ENCODE measurements around the gene DLGAP3. TPM values are rescaled to one million over a fixed set of nuclear protein-coding genes. Genes with fewer than 3 reads are reported as not detected.

The DLGAP3 gene
- total RNA-seq, 2 donors from 2014 or later, result 0.55 to 0.75 TPM

- H3K27ac Mint-ChIP-seq, result no peak overlapping the region
- H3K4me3 Mint-ChIP-seq, result no peak overlapping the region
- peaks cover 6% of the 10 kb centered on the region for H3K4me1 Mint-ChIP-seq
- ATAC-seq, result peak; percentile 57
- DNase-seq, result peak in 1 of 3 donors; percentile 40
- H3K36me3 Mint-ChIP-seq (ENCODE audit: low read depth), result peaks cover 12% of the 10 kb centered on the region
- peaks cover 89% of the 10 kb centered on the region for H3K27me3 Mint-ChIP-seq
- no peaks in the 10 kb centered on the region for H3K9me3 ChIP-seq (ENCODE audit: control insufficient read depth, low read length, poor library complexity, severe bottlenecking)
Observed at GRCh38 chr1:34924759-34925555, 4.5 kb downstream of the DLGAP3 start.

DNA sequence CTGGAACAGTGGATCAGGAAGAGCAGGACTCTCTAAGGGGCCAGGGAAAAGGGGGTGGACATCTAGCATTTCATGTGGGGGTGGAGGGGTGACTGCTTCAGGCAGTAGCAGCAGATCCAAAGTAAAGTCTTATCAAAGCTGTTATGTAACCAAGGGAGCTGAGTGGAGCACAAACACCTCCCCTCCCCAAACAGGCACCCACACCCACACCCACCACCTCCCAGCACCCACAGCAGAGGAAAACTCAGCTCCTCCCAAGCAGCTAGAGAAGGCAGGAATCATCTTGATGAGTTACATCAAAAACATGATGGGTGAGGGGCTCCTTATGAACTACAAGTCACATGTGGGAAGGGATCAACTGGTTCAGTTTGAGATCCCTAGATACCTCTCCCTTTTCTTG is 6.0 kb downstream of the DLGAP3 start:
- no peaks in the 10 kb centered on the region for H3K9me3 ChIP-seq (ENCODE audit: control insufficient read depth, low read length, poor library complexity, severe bottlenecking)
- Mint-ChIP-seq H3K27me3 (peaks cover 93% of the 10 kb centered on the region), H3K4me3 (no peak overlapping the region), H3K4me1 (peaks cover 6% of the 10 kb centered on the region), H3K27ac (no peak overlapping the region), H3K36me3 (ENCODE audit: low read depth) (peaks cover 8% of the 10 kb centered on the region)
- ATAC-seq (no peak), DNase-seq (no peak)

DNA sequence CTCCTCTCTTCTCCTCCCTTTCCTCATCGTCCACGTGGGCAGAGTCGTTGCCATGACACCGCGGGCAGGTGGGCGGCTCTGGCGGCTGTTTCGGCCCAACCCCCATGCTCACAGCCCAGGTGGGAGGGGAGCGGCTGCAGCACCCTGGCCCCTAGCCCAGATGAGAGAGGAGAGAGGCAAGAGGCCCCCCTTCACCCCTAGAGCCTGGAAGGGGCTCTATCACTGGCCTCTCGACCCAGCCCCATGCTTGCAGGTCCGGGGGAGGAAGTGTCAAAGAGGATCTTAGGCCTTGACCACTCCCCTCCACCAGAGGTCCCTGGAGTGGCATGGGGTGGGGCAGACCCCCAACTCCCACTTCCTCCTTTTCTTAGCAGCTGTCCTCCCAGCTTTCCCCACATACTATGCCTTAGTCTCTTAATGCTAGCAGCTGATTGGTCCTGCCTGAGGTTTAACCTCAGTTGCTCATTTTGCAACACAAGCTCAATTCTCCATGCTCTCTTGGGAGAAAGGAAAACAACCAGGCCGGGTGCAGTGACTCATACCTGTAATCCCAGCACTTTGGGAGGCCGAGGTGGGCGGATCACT is 10.4 kb downstream of the DLGAP3 start:
- H3K27me3 Mint-ChIP-seq, result peaks cover 69% of the 10 kb centered on the region
- DNase-seq (no peak), ATAC-seq (no peak)
- no peak overlapping the region for H3K27ac Mint-ChIP-seq
- peaks cover 11% of the 10 kb centered on the region for H3K36me3 Mint-ChIP-seq (ENCODE audit: low read depth)
- H3K4me1 Mint-ChIP-seq, result peaks cover 5% of the 10 kb centered on the region
- H3K4me3 Mint-ChIP-seq, result no peak overlapping the region
- H3K9me3 ChIP-seq (ENCODE audit: control insufficient read depth, low read length, poor library complexity, severe bottlenecking), result no peaks in the 10 kb centered on the region

DNA sequence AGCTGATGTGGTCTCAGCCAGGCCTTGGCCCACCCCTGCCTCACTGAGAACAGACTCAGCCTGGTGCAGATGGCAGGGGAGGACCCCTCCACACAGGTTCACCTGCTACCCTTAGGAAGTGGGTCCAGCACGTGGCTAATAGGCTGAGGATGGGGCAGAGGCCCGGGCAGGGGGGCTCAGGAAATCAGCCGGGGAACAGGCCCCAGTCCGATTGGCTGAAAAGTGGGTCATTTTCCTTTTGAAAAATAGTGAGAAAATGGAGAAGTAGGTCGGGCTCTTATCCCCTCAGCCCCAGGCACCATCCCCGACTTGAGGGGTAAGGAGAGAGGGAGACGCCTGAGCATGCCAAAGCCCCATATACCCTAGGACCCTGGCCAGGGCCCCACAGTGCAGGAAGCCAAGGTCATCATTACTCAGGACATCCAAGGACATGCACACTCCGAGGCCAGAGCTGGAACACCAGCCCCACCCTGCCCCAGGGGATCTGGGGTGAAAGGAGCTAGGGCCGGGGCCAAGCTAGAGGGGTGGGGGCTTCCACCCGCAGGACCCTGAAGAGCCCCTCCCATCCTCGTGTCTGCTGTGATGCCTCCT is 11.0 kb downstream of the DLGAP3 start:
- Mint-ChIP-seq H3K4me3 (no peak overlapping the region), H3K27ac (no peak overlapping the region), H3K4me1 (peaks cover 5% of the 10 kb centered on the region), H3K36me3 (ENCODE audit: low read depth) (peaks cover 11% of the 10 kb centered on the region), H3K27me3 (peaks cover 66% of the 10 kb centered on the region)
- no peaks in the 10 kb centered on the region for H3K9me3 ChIP-seq (ENCODE audit: control insufficient read depth, low read length, poor library complexity, severe bottlenecking)
- ATAC-seq (no peak), DNase-seq (no peak)

DNA sequence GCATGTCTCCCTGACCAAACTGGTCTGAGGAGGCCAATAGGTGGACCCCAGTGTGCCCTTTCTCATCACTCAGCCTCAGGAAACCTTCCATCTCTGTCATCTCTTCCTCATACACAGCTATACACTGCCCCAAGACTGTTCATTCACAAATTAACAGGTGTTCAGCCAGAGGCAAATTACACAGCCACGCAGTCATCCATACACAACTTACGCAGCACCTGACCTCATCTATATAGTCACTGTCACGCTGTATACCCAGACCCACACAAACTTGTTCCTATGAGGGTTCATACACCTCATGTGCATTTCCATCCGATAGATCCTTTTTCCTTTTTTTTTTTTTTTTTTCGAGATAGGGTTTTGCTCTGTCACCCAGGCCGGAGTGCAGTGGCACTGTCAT is 12.4 kb downstream of the DLGAP3 start:
- no peak overlapping the region for H3K27ac Mint-ChIP-seq
- H3K27me3 Mint-ChIP-seq, result peaks cover 57% of the 10 kb centered on the region
- ATAC-seq (no peak), DNase-seq (no peak)
- no peak overlapping the region for H3K4me3 Mint-ChIP-seq
- H3K9me3 ChIP-seq (ENCODE audit: control insufficient read depth, low read length, poor library complexity, severe bottlenecking), result no peaks in the 10 kb centered on the region
- H3K36me3 Mint-ChIP-seq (ENCODE audit: low read depth), result peaks cover 8% of the 10 kb centered on the region
- H3K4me1 Mint-ChIP-seq, result peaks cover 5% of the 10 kb centered on the region

DNA sequence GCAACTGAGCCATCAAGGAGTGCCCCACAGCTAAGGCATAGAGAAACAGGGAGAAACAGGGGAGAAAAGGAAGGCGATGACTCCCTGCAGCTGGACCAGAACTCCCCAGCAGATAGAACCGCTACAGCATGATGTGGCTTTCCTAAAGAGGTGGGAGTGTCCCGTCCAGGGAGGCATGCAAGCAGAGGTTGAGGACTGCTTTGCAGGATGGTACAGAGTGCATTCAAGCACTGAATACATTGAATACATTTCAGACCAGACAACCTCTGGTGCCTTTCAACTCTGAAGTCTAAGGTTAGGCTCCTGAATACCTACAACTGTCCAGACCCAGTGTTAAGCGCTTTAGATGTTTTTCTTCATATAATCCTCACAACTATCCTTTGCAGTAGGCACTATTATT is 13.3 kb downstream of the DLGAP3 start:
- Mint-ChIP-seq H3K36me3 (ENCODE audit: low read depth) (peaks cover 7% of the 10 kb centered on the region), H3K27ac (no peak overlapping the region), H3K4me1 (peaks cover 5% of the 10 kb centered on the region), H3K4me3 (no peak overlapping the region), H3K27me3 (peaks cover 48% of the 10 kb centered on the region)
- DNase-seq (no peak), ATAC-seq (no peak)
- no peaks in the 10 kb centered on the region for H3K9me3 ChIP-seq (ENCODE audit: control insufficient read depth, low read length, poor library complexity, severe bottlenecking)

DNA sequence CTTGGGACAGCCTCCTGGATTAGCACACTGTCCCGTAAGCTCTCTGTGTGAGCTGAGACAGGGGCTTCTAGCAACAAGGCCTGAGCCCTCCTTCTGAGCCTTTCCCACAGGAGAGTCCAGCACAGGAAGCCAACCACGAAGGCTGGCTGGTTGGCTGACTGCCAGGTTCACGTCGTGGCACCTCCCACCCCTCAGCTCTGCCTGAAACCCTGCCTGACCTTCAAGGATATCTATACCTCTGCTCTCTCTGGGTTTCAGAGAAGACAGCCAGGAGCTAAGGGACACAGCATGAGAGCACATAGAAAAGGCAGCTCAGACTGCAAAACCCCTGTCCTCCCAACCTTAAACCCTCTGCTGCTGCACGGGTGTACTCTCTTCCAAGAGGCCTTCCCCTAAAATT is 13.9 kb downstream of the DLGAP3 start:
- Mint-ChIP-seq H3K4me3 (no peak overlapping the region), H3K4me1 (peaks cover 5% of the 10 kb centered on the region), H3K27ac (no peak overlapping the region), H3K27me3 (peaks cover 42% of the 10 kb centered on the region), H3K36me3 (ENCODE audit: low read depth) (peaks cover 6% of the 10 kb centered on the region)
- DNase-seq (no peak), ATAC-seq (no peak)
- no peaks in the 10 kb centered on the region for H3K9me3 ChIP-seq (ENCODE audit: control insufficient read depth, low read length, poor library complexity, severe bottlenecking)

GRCh38 chr1:34914958-34915357 is 14.5 kb downstream of the DLGAP3 start:
- H3K27ac Mint-ChIP-seq, result no peak overlapping the region
- DNase-seq (no peak), ATAC-seq (no peak)
- peaks cover 4% of the 10 kb centered on the region for H3K36me3 Mint-ChIP-seq (ENCODE audit: low read depth)
- H3K4me3 Mint-ChIP-seq, result no peak overlapping the region
- peaks cover 5% of the 10 kb centered on the region for H3K4me1 Mint-ChIP-seq
- peaks cover 36% of the 10 kb centered on the region for H3K27me3 Mint-ChIP-seq
- no peaks in the 10 kb centered on the region for H3K9me3 ChIP-seq (ENCODE audit: control insufficient read depth, low read length, poor library complexity, severe bottlenecking)

DNA sequence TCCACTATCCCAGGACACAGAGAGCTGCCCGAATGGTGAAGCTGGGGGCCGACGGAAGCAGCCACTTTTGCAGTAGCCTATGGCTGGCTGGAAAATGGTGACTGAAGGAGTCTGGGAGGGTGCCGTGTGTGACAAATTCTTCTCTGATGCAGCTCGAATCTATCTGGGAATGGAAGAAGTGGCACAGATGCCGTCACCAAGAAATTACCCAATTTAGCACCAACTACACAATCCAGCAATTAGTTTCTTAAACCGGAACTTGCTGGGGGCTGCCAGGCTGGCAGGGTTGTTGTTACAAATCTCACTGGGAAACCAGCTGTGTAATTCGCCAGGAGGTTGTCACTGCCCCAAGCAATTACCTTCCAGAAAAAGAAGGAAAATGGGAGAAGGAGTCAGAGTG is 18.0 kb downstream of the DLGAP3 start:
- Mint-ChIP-seq H3K27me3 (peaks cover 35% of the 10 kb centered on the region), H3K4me3 (no peak overlapping the region), H3K4me1 (peaks cover 2% of the 10 kb centered on the region), H3K27ac (no peak overlapping the region), H3K36me3 (ENCODE audit: low read depth) (peaks cover 4% of the 10 kb centered on the region)
- DNase-seq, result no peak
- no peak for ATAC-seq
- no peaks in the 10 kb centered on the region for H3K9me3 ChIP-seq (ENCODE audit: control insufficient read depth, low read length, poor library complexity, severe bottlenecking)

GRCh38 chr1:34910425-34910824 is 19.0 kb downstream of the DLGAP3 start:
- ATAC-seq (no peak), DNase-seq (no peak)
- Mint-ChIP-seq H3K27me3 (peaks cover 29% of the 10 kb centered on the region), H3K27ac (no peak overlapping the region), H3K36me3 (ENCODE audit: low read depth) (no peaks in the 10 kb centered on the region), H3K4me1 (peaks cover 2% of the 10 kb centered on the region), H3K4me3 (no peak overlapping the region)
- H3K9me3 ChIP-seq (ENCODE audit: control insufficient read depth, low read length, poor library complexity, severe bottlenecking), result no peaks in the 10 kb centered on the region

DNA sequence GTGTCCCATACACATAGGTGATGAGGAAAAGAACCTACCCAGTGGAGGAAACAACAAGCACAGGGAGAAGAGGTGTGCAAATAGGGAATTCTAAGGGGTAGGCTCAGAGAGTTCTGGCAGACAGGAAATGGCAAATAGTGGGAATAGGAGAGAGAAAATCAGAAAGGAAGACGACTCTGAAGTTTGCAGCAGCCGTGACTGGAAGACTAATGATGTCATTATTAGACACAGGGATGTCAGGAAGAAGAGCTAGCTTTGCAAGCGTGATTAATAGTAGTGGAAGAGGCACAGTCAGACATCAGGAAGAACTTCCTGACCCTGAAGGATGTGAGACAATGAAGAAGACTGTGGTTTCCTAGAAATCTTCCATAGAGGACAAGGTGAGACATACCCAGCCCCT is 21.1 kb downstream of the DLGAP3 start:
- ATAC-seq (no peak), DNase-seq (no peak)
- H3K9me3 ChIP-seq (ENCODE audit: control insufficient read depth, low read length, poor library complexity, severe bottlenecking), result no peaks in the 10 kb centered on the region
- Mint-ChIP-seq H3K36me3 (ENCODE audit: low read depth) (no peaks in the 10 kb centered on the region), H3K4me1 (peaks cover 2% of the 10 kb centered on the region), H3K27ac (no peak overlapping the region), H3K27me3 (peaks cover 22% of the 10 kb centered on the region), H3K4me3 (no peak overlapping the region)

- no peak overlapping the region for H3K4me3 Mint-ChIP-seq
- DNase-seq (no peak), ATAC-seq (no peak)
- H3K4me1 Mint-ChIP-seq, result peaks cover 2% of the 10 kb centered on the region
- no peaks in the 10 kb centered on the region for H3K36me3 Mint-ChIP-seq (ENCODE audit: low read depth)
- no peak overlapping the region for H3K27ac Mint-ChIP-seq
- peaks cover 20% of the 10 kb centered on the region for H3K27me3 Mint-ChIP-seq
- no peaks in the 10 kb centered on the region for H3K9me3 ChIP-seq (ENCODE audit: control insufficient read depth, low read length, poor library complexity, severe bottlenecking)
Observed at GRCh38 chr1:34907487-34908090, 21.9 kb downstream of the DLGAP3 start.

DNA sequence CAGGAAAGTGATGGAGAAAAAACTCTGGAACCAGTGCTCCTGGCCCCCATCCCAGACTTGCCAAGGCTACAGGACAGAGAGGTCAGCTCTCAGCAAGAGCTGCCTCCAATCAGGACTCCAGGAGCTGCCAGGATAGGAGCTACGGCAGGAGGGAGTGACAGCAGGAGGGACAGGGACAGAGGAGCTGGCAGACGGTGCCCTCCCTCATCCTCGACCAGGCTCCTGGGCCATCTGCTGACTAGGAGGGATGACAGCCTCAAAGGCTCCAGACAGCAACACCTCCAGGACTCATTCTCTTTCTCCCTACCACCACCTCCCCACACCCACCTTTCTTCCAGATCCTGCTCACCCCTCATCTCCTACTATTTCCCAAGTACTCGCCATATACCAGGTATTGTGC is 22.7 kb downstream of the DLGAP3 start:
- no peaks in the 10 kb centered on the region for H3K9me3 ChIP-seq (ENCODE audit: control insufficient read depth, low read length, poor library complexity, severe bottlenecking)
- ATAC-seq, result no peak
- H3K27ac Mint-ChIP-seq, result no peak overlapping the region
- peaks cover 5% of the 10 kb centered on the region for H3K4me1 Mint-ChIP-seq
- H3K27me3 Mint-ChIP-seq, result peaks cover 28% of the 10 kb centered on the region
- DNase-seq, result no peak
- H3K36me3 Mint-ChIP-seq (ENCODE audit: low read depth), result peaks cover 3% of the 10 kb centered on the region
- no peak overlapping the region for H3K4me3 Mint-ChIP-seq
